OCI-LY3 (cell line): ENCODE measurements around the gene VSX1.

Experiments
- H2AFZ ChIP-seq: fragments of 200-600, 300-600 bp; shearing (Covaris generic); 2 replicates; pipeline ENCODE4 v1.6.0; 2014; ENCODE audit warnings: antibody characterized with exemption, low read depth, low read length
- H3K27ac ChIP-seq: fragments of 200-600, 300-600 bp; sonication (generic); 2 replicates; pipeline ENCODE4 v1.5.1; 2014; ENCODE audit warnings: mild to moderate bottlenecking, low read length, moderate library complexity, mixed read lengths
- H3K27me3 ChIP-seq: fragments of 200-600, 300-600 bp; sonication (generic); 2 replicates; pipeline ENCODE4 v1.6.1; 2014; ENCODE audit warnings: low read depth, low read length, mixed read lengths
- H3K36me3 ChIP-seq: fragments of 200-600, 300-600 bp; sonication (generic); replicated peaks from 2 replicates; pipeline ENCODE3; 2014; ENCODE audit warnings: low read depth, low read length, mixed read lengths
- H3K4me1 ChIP-seq: fragments of 300-600, 200-600 bp; sonication (generic); 2 replicates; pipeline ENCODE4 v1.6.1; 2014; ENCODE audit warnings: low read length, mixed read lengths
- H3K4me2 ChIP-seq: fragments of 200-600, 300-600 bp; sonication (generic); 2 replicates; pipeline ENCODE4 v1.6.1; 2014; ENCODE audit warnings: low read length, mixed read lengths
- H3K4me3 ChIP-seq: fragments of 300-600, 200-600 bp; sonication (generic); 2 replicates; pipeline ENCODE4 v1.5.1; 2014; ENCODE audit warnings: antibody characterized with exemption, mild to moderate bottlenecking, low read length, moderate library complexity
- H3K79me2 ChIP-seq: fragments of 300-600, 200-600 bp; shearing (Covaris generic); 2 replicates; pipeline ENCODE4 v1.6.1; 2014; ENCODE audit warnings: mild to moderate bottlenecking, low read length, mixed read lengths
- H3K9ac ChIP-seq: fragments of 300-600, 200-600 bp; shearing (Covaris generic); 2 replicates; pipeline ENCODE4 v1.6.0; 2014; ENCODE audit warnings: mild to moderate bottlenecking, low read length, moderate library complexity
- H3K9me3 ChIP-seq: fragments of 200-600, 300-600 bp; shearing (Covaris generic); 2 replicates; pipeline ENCODE4 v1.6.1; 2014; ENCODE audit warnings: low read length, mixed read lengths; ENCODE audit not compliant: insufficient read depth
- H4K20me1 ChIP-seq: fragments of 200-600, 300-600 bp; sonication (generic); 2 replicates; pipeline ENCODE4 v1.6.1; 2016; ENCODE audit warnings: low read length, mixed read lengths; ENCODE audit not compliant: insufficient read depth
- CTCF ChIP-seq: fragments of 200-600, 300-600 bp; sonication (generic); IDR thresholded peaks from 2 replicates; pipeline ENCODE4 v1.5.1; 2014; ENCODE audit warnings: antibody characterized with exemption, low read length, low read depth
- EZH2phosphoT487 ChIP-seq: fragments of 200-600 bp; shearing (Covaris generic); IDR thresholded peaks from 2 replicates; pipeline ENCODE4 v1.6.1; 2018; ENCODE audit warnings: antibody characterized with exemption, mixed run types, low read depth

VSX1 gene

GRCh38 chr20:25088267-25088666, 6.3 kb upstream of the VSX1 start:
- no peaks in the 10 kb centered on the region for H4K20me1 ChIP-seq
- no peak overlapping the region for H3K9ac ChIP-seq
- no peaks in the 10 kb centered on the region for H3K36me3 ChIP-seq
- no peak overlapping the region for H3K4me3 ChIP-seq
- TF ChIP-seq EZH2phosphoT487 (no peak), CTCF (no peak)
- H3K4me1 ChIP-seq = no peaks in the 10 kb centered on the region
- peaks cover 9% of the 10 kb centered on the region; the same call in 1 of the 2 replicates for H3K27me3 ChIP-seq
- no peaks in the 10 kb centered on the region for H3K9me3 ChIP-seq
- H3K4me2 ChIP-seq = no peak overlapping the region
- no peaks in the 10 kb centered on the region for H3K79me2 ChIP-seq
- no peak overlapping the region for H2AFZ ChIP-seq
- no peak overlapping the region for H3K27ac ChIP-seq

- no peak overlapping the region for H3K9ac ChIP-seq
- TF ChIP-seq CTCF (no peak), EZH2phosphoT487 (no peak)
- H3K27ac ChIP-seq = no peak overlapping the region
- no peak overlapping the region for H3K4me3 ChIP-seq
- H4K20me1 ChIP-seq = no peaks in the 10 kb centered on the region
- no peaks in the 10 kb centered on the region for H3K9me3 ChIP-seq
- no peaks in the 10 kb centered on the region for H3K79me2 ChIP-seq
- no peak overlapping the region for H3K4me2 ChIP-seq
- H3K27me3 ChIP-seq = peaks cover 9% of the 10 kb centered on the region; the same call in 1 of the 2 replicates
- no peaks in the 10 kb centered on the region for H3K36me3 ChIP-seq
- H3K4me1 ChIP-seq = no peaks in the 10 kb centered on the region
- H2AFZ ChIP-seq = no peak overlapping the region
These were observed 5.4 kb upstream of the VSX1 start for GRCh38 chr20:25087186-25087929.

DNA sequence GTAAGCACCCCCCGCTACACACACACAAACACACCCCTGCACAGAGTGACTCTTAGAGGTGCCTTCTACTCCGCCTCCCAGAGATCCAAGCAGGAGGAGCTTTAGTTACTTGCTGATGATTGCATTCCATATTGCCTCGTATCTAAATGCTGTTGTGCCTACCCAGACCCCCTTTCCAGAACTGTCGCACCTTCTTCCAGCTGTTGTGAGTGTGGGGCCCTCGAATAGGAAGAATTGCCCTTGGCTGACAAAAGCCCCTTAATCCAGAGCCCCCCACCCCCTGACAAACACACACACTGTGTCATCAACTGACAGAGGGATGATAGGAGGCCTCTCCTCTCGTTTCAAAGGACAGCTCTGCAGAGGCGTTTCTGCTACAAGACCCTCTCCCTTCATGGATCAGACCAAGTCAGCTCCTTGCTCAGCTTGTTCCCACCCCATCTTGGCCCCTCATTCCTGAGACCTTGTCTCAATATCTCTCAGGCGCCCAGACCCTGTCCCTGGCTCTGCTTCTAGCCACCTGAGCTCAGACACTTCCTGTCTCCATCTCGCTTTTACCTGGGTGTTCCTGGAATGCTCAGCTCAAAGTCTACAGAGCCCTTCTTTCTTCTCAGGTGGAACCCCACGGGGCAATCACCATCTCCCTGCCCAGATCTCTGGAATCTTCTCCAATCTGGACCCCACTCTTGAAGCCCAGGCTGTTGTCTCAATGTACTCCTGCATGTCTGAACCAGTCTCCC, 4.0 kb upstream of the VSX1 start:
- no peak for TF ChIP-seq EZH2phosphoT487
- no peak for TF ChIP-seq CTCF
- H3K36me3 ChIP-seq = no peaks in the 10 kb centered on the region
- no peaks in the 10 kb centered on the region for H3K79me2 ChIP-seq
- H3K4me2 ChIP-seq = no peak overlapping the region
- H3K9me3 ChIP-seq = no peaks in the 10 kb centered on the region
- peaks cover 9% of the 10 kb centered on the region; the same call in 1 of the 2 replicates for H3K27me3 ChIP-seq
- H3K4me3 ChIP-seq = no peak overlapping the region
- H4K20me1 ChIP-seq = no peaks in the 10 kb centered on the region
- H3K4me1 ChIP-seq = no peaks in the 10 kb centered on the region
- H2AFZ ChIP-seq = no peak overlapping the region
- no peak overlapping the region for H3K27ac ChIP-seq
- no peak overlapping the region for H3K9ac ChIP-seq

GRCh38 chr20:25084626-25085187, 2.8 kb upstream of the VSX1 start:
- no peak for TF ChIP-seq EZH2phosphoT487
- H3K4me2 ChIP-seq = no peak overlapping the region
- H2AFZ ChIP-seq = no peak overlapping the region

More at GRCh38 chr20:25084626-25085187, 2.8 kb upstream of the VSX1 start:
- no peak overlapping the region for H3K9ac ChIP-seq
- no peaks in the 10 kb centered on the region for H3K4me1 ChIP-seq
- H3K36me3 ChIP-seq = no peaks in the 10 kb centered on the region
- H3K27me3 ChIP-seq = peaks cover 2% of the 10 kb centered on the region; the same call in 1 of the 2 replicates
- no peaks in the 10 kb centered on the region for H4K20me1 ChIP-seq
- H3K27ac ChIP-seq = no peak overlapping the region
- H3K4me3 ChIP-seq = no peak overlapping the region
- no peaks in the 10 kb centered on the region for H3K79me2 ChIP-seq
- no peaks in the 10 kb centered on the region for H3K9me3 ChIP-seq
